Measurements from ENCODE around the gene CENPB. TPM values are rescaled to one million over a fixed set of nuclear protein-coding genes. Genes with fewer than 3 reads are reported as not detected.

CENPB gene
- 53.6 and 84.6 TPM in 2 replicates for total RNA-seq

GRCh38 chr20:3786665-3787323 is at the start of gene CENPB:
Gene CENPB (minus strand): TSS chr20:3786740. CDS start chr20:3786483, 257 bp downstream.

GRCh38 chr20:3820048-3820900 is 33.7 kb upstream of the CENPB start, which contains the start of gene AP5S1:
Gene AP5S1 (plus strand): TSS chr20:3820547. CDS start chr20:3822118, 1,571 bp downstream.

GRCh38 chr20:3795511-3796468 is 9.2 kb upstream of the CENPB start, which contains the start of gene CDC25B:
Gene CDC25B (plus strand): TSS chr20:3796310. CDS start chr20:3796532, 222 bp downstream.

GRCh38 chr20:3781153-3781910 is 5.2 kb downstream of the CENPB start, which contains the start of gene SPEF1:
Gene SPEF1 (minus strand): TSS chr20:3781448. CDS start chr20:3781287, 161 bp downstream.

GRCh38 chr20:3767427-3768341 is 18.9 kb downstream of the CENPB start, which contains the start of gene ADISSP:
Gene ADISSP (minus strand): TSS chr20:3767753. CDS start chr20:3760100, 7,653 bp downstream.

Other genes with a start within 250 kb of the CENPB start
- gene GFRA4, start 123.3 kb downstream of the CENPB start, total RNA-seq = not detected in 2 replicates
- 0.04 TPM in 1 of 2 replicates, not detected in the other for gene ADAM33, start 104.7 kb downstream of the CENPB start, total RNA-seq
- gene SIGLEC1, start 74.1 kb downstream of the CENPB start, total RNA-seq = not detected in 2 replicates
- not detected in 2 replicates for gene HSPA12B, start 54.1 kb downstream of the CENPB start, total RNA-seq
- gene ADISSP, start 19.0 kb downstream of the CENPB start, total RNA-seq = 51.3 and 95.2 TPM in 2 replicates
- gene SPEF1, start 5.3 kb downstream of the CENPB start, total RNA-seq = not detected in 2 replicates
- 58.4 and 103 TPM in 2 replicates for gene CDC25B, start 9.6 kb upstream of the CENPB start, total RNA-seq
- gene AP5S1, start 33.8 kb upstream of the CENPB start, total RNA-seq = 11.0 and 19.6 TPM in 2 replicates
- 13.5 and 19.0 TPM in 2 replicates for gene MAVS, start 60.1 kb upstream of the CENPB start, total RNA-seq
- 27.3 and 29.2 TPM in 2 replicates for gene PANK2, start 102.6 kb upstream of the CENPB start, total RNA-seq
- 3.3 and 6.1 TPM in 2 replicates for gene RNF24, start 228.8 kb upstream of the CENPB start, total RNA-seq

All from hair follicular keratinocyte (primary cell).